NCI-H146 (cell line): ENCODE measurements around the gene GLP1R.
A peak's percentile ranks its signal among the peaks of the same experiment; 100 is the strongest.
"Not testable (repeated sequence)": the region's sequence is repeated elsewhere in the genome, so short reads cannot be mapped to it uniquely, and the experiment has no call there.

Source experiments
- DNase-seq: peaks from one replicate; lab custom pipeline; 2025; lab: John Stamatoyannopoulos, UW

The GLP1R gene

DNA sequence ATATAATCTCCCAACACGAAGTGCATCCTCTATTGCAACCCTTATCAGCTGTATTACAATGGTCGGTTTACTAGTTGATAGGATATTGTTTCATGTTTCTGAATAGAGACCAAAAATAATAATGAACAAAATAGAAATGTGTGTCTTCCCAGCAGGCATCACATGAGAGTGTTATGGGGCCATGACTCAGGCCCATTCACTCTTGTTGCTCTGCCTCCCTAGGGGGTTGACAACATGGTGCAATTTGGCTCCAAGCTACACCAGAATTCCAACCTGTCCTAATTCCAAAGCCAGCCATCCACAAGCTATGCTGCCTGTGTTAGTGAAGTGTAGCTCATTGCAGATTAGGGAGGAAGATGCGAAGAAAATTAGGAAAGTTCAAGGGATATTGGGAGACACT lies 79.5 kb downstream of the GLP1R start:
- DNase-seq = peak; percentile 86

DNA sequence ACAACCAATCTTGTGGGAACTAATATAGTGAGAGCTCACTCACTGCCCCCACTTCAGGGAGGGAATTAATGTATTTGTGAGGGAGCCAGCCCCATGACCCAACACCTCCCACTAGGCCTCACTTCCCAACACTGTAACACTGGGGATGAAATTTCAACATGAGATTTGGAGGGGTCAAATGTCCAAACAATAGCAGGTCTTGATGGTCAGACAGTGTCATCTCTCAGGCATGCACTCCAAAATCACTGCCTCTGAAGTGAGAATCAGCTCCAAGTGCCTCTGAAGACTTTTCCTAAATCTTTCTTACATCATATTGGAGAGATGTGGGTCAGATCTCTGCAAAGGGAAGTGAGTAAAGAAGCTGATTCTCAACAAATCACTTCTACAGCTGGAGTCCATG lies 80.3 kb downstream of the GLP1R start:
- DNase-seq = no peak

- no peak for DNase-seq
Observed at GRCh38 chr6:39130691-39131090, 82.1 kb downstream of the GLP1R start.

- DNase-seq = not testable (repeated sequence)
Observed at GRCh38 chr6:39134761-39135160, 86.2 kb downstream of the GLP1R start.

GRCh38 chr6:39136207-39136606 lies 87.6 kb downstream of the GLP1R start:
- not testable (repeated sequence) for DNase-seq

DNA sequence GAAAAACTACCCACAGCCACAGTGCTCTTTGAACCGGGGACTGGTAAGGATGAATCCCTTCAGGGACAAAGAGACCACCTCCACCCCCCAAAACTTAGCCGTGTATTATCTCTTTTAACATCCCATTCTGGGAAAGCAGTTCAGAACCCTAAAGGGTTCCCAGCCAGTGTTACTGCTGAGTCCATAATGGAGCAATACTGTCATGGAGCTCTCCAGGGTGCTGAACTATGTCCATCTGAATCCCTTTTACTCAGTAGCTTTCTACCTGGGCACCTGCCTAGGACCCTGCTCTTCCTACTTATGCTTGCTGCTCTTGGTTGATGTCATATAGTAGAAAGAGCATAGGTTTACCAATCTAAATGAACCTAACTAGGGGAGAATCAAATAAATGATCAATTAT lies 88.7 kb downstream of the GLP1R start:
- no peak for DNase-seq
